Spleen (tissue), 11 donors: ENCODE results near the gene GFPT1. TPM values are rescaled to one million over a fixed set of nuclear protein-coding genes. Genes with fewer than 3 reads are reported as not detected.

Source experiments
- DNase-seq: peaks from one replicate; pipeline ENCODE4 v3.0.0-alpha.2; 2020
- H3K27ac ChIP-seq, 8 donors: fragments of 200-600 bp; sonication (generic) in 7 of 8; 1 replicate in 4 of 8; 2 replicates in 4 of 8; pipeline versions ENCODE4 v1.5.0 to v1.8.0; 2016 to 2021; ENCODE audit warnings: inconsistent platforms in 4 of 8, mild to moderate bottlenecking in 4 of 8, moderate library complexity in 1 of 8
- H3K27me3 ChIP-seq, 7 donors: fragments of 200-600 bp; sonication (generic) in 6 of 7; replicated peaks in 1 of 7; 1 replicate in 4 of 7; 2 replicates in 3 of 7; pipeline versions ENCODE4 v1.5.0 to v1.8.0; 2016 to 2021; ENCODE audit warnings: inconsistent platforms in 3 of 7, mild to moderate bottlenecking in 1 of 7
- H3K36me3 ChIP-seq, 6 donors: fragments of 200-600 bp; sonication (generic) in 5 of 6; 1 replicate in 4 of 6; 2 replicates in 2 of 6; pipeline versions ENCODE4 v1.5.0 to v1.8.0; 2016 to 2021; ENCODE audit warnings: inconsistent platforms in 2 of 6
- H3K4me1 ChIP-seq, 6 donors: fragments of 200-600 bp; sonication (generic) in 5 of 6; 1 replicate in 3 of 6; 2 replicates in 3 of 6; pipeline versions ENCODE4 v1.5.0 to v1.8.0; 2016 to 2021; ENCODE audit warnings: inconsistent platforms in 3 of 6
- H3K4me3 ChIP-seq, 8 donors: fragments of 200-600 bp; sonication (generic) in 7 of 8; 1 replicate in 4 of 8; 2 replicates in 4 of 8; pipeline versions ENCODE4 v1.5.0 to v1.8.0; 2016 to 2021; ENCODE audit warnings: inconsistent platforms in 4 of 8, mild to moderate bottlenecking in 4 of 8, moderate library complexity in 2 of 8
- H3K9me3 ChIP-seq, 8 donors: fragments of 200-600 bp; sonication (generic) in 7 of 8; 1 replicate in 4 of 8; 2 replicates in 4 of 8; pipeline versions ENCODE4 v1.5.0 to v1.8.0; 2016 to 2021; ENCODE audit warnings: inconsistent platforms in 4 of 8
- CTCF ChIP-seq, 11 experiments: fragments of 200-600 bp in 7 of 11; fragments of 450-650 bp in 4 of 11; sonication (generic) in 4 of 11; IDR thresholded peaks in 8 of 11; conservative IDR thresholded peaks in 3 of 11; 1 replicate in 7 of 11; 2 replicates in 4 of 11; pipeline versions ENCODE4 v1.4.0 to v1.8.0; 2016 to 2021; ENCODE audit warnings: antibody characterized with exemption in 11 of 11, inconsistent platforms in 4 of 11, mild to moderate bottlenecking in 1 of 11
- POLR2A ChIP-seq, 3 donors: fragments of 450-650 bp; IDR thresholded peaks; one replicate each; pipeline ENCODE4 v1.5.1; 2017; ENCODE audit warnings: antibody characterized with exemption in 3 of 3, mild to moderate bottlenecking in 1 of 3
- POLR2AphosphoS5 ChIP-seq, 3 donors: sonication (generic); formaldehyde crosslinking; IDR thresholded peaks; one replicate each; pipeline ENCODE4 v1.5.1; 2017; ENCODE audit warnings: antibody characterized with exemption in 3 of 3
- WGBS, 5 donors: extraction: QIAGEN DNeasy Blood & Tissue Kit in 3 of 5; methylation state at CpG; one replicate each; pipeline versions ENCODE4 v1.1.5 to v1.1.7; 2013 to 2018; 5-methylcytosine and 5-hydroxymethylcytosine counted together
- intact Hi-C: fragments of 100-400 bp; cut with DNase I; formaldehyde crosslinking; loops from one replicate; pipeline ENCODE4 v1.15.0; 2023; ENCODE audit warnings: low total_unique reads
- polyA plus RNA-seq, 3 donors: library from polyadenylated mRNA; stranded (reverse); fragments of 200-250 nt; gene quantifications; one replicate each; pipeline ENCODE4 v1.2.1, GENCODE V29; 2013
- total RNA-seq, 7 donors: library from RNA; depleted of rRNA in 3 of 7; stranded (reverse); fragments of >200 nt in 3 of 7; fragmentation: NEBNext Ultra II Directional in 4 of 7; extraction: Animal tissue kit (Norgen Biotek cat#: 25700) in 4 of 7; gene quantifications; one replicate each; pipeline versions ENCODE4 v1.1.0 to v1.2.1, GENCODE V29; 2016 to 2021
- donor health status: healthy with polysubstance abuse.
- donor health status: DM: no; HTN: no; CAD: no; lungs with moderate emphysema.
- donor health status: DM: no; HTN: no; CAD: no.
- donor health status: Bipolar disorder and iron deficiency.
- donor health status: healthy.
- donor health status: DM: no; HTN: no; CAD: no.
- donor health status: DM: yes; HTN: yes; CAD: no.

Gene GFPT1
- total and polyA plus RNA-seq, 10 donors: 2.4 to 27.7 (median 19.9) TPM

DNA sequence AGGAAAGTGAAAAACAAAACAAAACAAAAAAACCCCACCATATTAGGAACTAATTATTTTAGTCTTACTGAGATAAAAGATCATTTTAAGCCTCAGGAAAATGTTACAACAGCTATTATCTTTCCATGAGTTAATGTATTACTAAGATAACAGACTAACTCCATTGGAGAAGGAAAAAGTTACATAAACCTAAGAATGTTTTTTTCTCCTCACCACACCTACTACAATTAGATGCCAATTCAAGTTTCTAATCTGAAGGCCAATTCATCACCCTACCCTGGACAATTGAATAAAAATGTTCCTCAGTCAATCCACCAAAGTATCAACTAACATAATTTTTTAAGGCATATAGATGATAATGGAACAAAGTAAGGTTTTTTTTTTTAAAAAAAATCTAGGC is 10.2 kb upstream of the GFPT1 start:
- Histone ChIP-seq H3K27ac (no peak overlapping the region), H3K4me3 (no peak overlapping the region), H3K36me3 (peaks cover 0 to 91% (median 42%) of the 10 kb centered on the region in 6 donors), H3K9me3 (no peaks in the 10 kb centered on the region), H3K4me1 (no peaks in the 10 kb centered on the region), H3K27me3 (no peaks in the 10 kb centered on the region)
- intact Hi-C loops: no loop called here
- no peak for TF ChIP-seq POLR2A (IDR thresholded peaks at IDR 0.05)
- no peak for TF ChIP-seq POLR2AphosphoS5 (IDR thresholded peaks at IDR 0.05)
- no peak for TF ChIP-seq CTCF (IDR thresholded peaks at IDR 0.05 in 8 of 11, conservative IDR thresholded peaks at IDR 0.05 in 3 of 11)
- DNase-seq: no peak

- no peak overlapping the region for H3K27ac ChIP-seq
These were observed 8.8 kb upstream of the GFPT1 start for GRCh38 chr2:69395866-69396265.

DNA sequence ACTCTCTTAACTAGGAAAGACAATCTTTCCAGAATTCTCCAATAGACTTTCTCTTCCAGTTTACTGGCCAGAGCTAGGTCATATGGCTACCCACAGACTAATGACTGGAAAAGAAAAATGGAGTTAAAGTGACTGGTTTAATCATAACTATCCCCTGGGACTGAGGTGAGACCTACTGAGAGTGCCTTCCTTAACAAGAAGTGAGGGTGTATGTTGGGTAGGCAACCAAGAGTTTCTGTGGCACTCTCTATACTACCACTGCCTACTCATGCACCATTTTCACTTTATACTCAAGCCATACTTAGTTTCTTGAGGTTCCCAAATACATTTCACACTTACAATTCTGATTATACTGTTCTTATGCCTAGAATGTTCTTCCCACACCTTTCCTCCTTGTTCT is 6.9 kb upstream of the GFPT1 start:
- TF ChIP-seq CTCF (IDR thresholded peaks at IDR 0.05 in 8 of 11, conservative IDR thresholded peaks at IDR 0.05 in 3 of 11): no peak
- no peak for TF ChIP-seq POLR2AphosphoS5 (IDR thresholded peaks at IDR 0.05)
- no peak for TF ChIP-seq POLR2A (IDR thresholded peaks at IDR 0.05)
- Histone ChIP-seq H3K9me3 (no peaks in the 10 kb centered on the region), H3K27ac (no peak overlapping the region), H3K4me3 (no peak overlapping the region), H3K27me3 (no peaks in the 10 kb centered on the region), H3K4me1 (peaks cover 0 to 4% (median 0%) of the 10 kb centered on the region in 6 donors), H3K36me3 (peaks cover 0 to 58% (median 24%) of the 10 kb centered on the region in 6 donors)
- no peak for DNase-seq
- intact Hi-C loops: no loop called here

More at GRCh38 chr2:69395866-69396265, 8.8 kb upstream of the GFPT1 start:
- no peaks in the 10 kb centered on the region for H3K27me3 ChIP-seq
- no peaks in the 10 kb centered on the region for H3K4me1 ChIP-seq
- 43 to 68% (median 60%) methylated on average over 1 of the region's 1 CpG for WGBS, 5 donors
- no peak for DNase-seq
- TF ChIP-seq POLR2A (IDR thresholded peaks at IDR 0.05): no peak
- TF ChIP-seq CTCF (IDR thresholded peaks at IDR 0.05 in 8 of 11, conservative IDR thresholded peaks at IDR 0.05 in 3 of 11): no peak
- TF ChIP-seq POLR2AphosphoS5 (IDR thresholded peaks at IDR 0.05): no peak
- H3K4me3 ChIP-seq: no peak overlapping the region
- intact Hi-C loops: no loop called here
- no peaks in the 10 kb centered on the region for H3K9me3 ChIP-seq
- peaks cover 0 to 77% (median 36%) of the 10 kb centered on the region in 6 donors for H3K36me3 ChIP-seq

GRCh38 chr2:69390471-69390870 is 3.4 kb upstream of the GFPT1 start:
- no peaks in the 10 kb centered on the region for H3K27me3 ChIP-seq
- H3K36me3 ChIP-seq: peaks cover 0 to 23% (median 7%) of the 10 kb centered on the region in 6 donors
- no peaks in the 10 kb centered on the region for H3K9me3 ChIP-seq
- H3K4me3 ChIP-seq: no peak overlapping the region
- 41 to 51% (median 45%) methylated on average over 3 of the region's 3 CpGs for WGBS, 5 donors
- DNase-seq: no peak
- TF ChIP-seq CTCF (IDR thresholded peaks at IDR 0.05 in 8 of 11, conservative IDR thresholded peaks at IDR 0.05 in 3 of 11) (no peak), POLR2A (IDR thresholded peaks at IDR 0.05) (no peak), POLR2AphosphoS5 (IDR thresholded peaks at IDR 0.05) (no peak)
- peaks cover 6 to 29% (median 18%) of the 10 kb centered on the region in 6 donors for H3K4me1 ChIP-seq
- intact Hi-C loops: no loop called here
- H3K27ac ChIP-seq: no peak overlapping the region
